Upper lobe of left lung (tissue), 6 donors: Measurements from ENCODE around the gene CCT4. TPM values are rescaled to one million over a fixed set of nuclear protein-coding genes. Genes with fewer than 3 reads are reported as not detected.
"Not testable (repeated sequence)": the region's sequence is repeated elsewhere in the genome, so short reads cannot be mapped to it uniquely, and the experiment has no call there.

Experiments used
- ATAC-seq, 2 donors: fragments of 200-7000 bp; cut with Tn5 transposase; one replicate each; pipeline ENCODE4 v1.9.1; 2022; ENCODE audit warnings: mild to moderate bottlenecking in 2 of 2, moderate library complexity in 2 of 2; ENCODE audit not compliant: low FRiP score in 2 of 2
- DNase-seq, 2 donors: peaks; one replicate each; pipeline ENCODE4 v3.0.0-alpha.2; 2019 to 2020
- H3K27ac ChIP-seq, 4 donors: fragments of 200-600 bp; sonication (generic); one replicate each; pipeline ENCODE4 v1.5.1; 2016 to 2019
- H3K27me3 ChIP-seq, 4 donors: fragments of 200-600 bp; sonication (generic); one replicate each; pipeline ENCODE4 v1.5.1; 2017 to 2019
- H3K36me3 ChIP-seq, 4 donors: fragments of 200-600 bp; sonication (generic); one replicate each; pipeline ENCODE4 v1.5.1; 2016 to 2019
- H3K4me1 ChIP-seq, 4 donors: fragments of 200-600 bp; sonication (generic); one replicate each; pipeline ENCODE4 v1.5.1; 2018 to 2019
- H3K4me3 ChIP-seq, 4 donors: fragments of 200-600 bp; sonication (generic); one replicate each; pipeline ENCODE4 v1.5.1; 2017 to 2019; ENCODE audit warnings: mild to moderate bottlenecking in 2 of 4, moderate library complexity in 1 of 4
- H3K9me3 ChIP-seq, 4 donors: fragments of 200-600 bp; sonication (generic); one replicate each; pipeline ENCODE4 v1.5.1; 2018 to 2019
- CTCF ChIP-seq, 6 experiments: fragments of 450-650 bp in 4 of 6; fragments of 200-600 bp in 2 of 6; sonication (generic) in 2 of 6; IDR thresholded peaks; one replicate each; pipeline ENCODE4 v1.5.1; 2016 to 2019; ENCODE audit warnings: antibody characterized with exemption in 6 of 6
- EP300 ChIP-seq, 4 donors: sonication (generic); formaldehyde crosslinking; IDR thresholded peaks; one replicate each; pipeline ENCODE4 v1.5.1; 2017; ENCODE audit warnings: antibody characterized with exemption in 4 of 4, control low read depth in 2 of 4
- POLR2A ChIP-seq, 4 donors: fragments of 450-650 bp; IDR thresholded peaks; one replicate each; pipeline ENCODE4 v1.5.1; 2016 to 2017; ENCODE audit warnings: antibody characterized with exemption in 4 of 4, mild to moderate bottlenecking in 2 of 4
- POLR2AphosphoS5 ChIP-seq, 2 donors: sonication (generic); formaldehyde crosslinking; IDR thresholded peaks; one replicate each; pipeline ENCODE4 v1.5.1; 2017; ENCODE audit warnings: antibody characterized with exemption in 2 of 2
- WGBS, 2 donors: methylation state at CpG; one replicate each; pipeline ENCODE4 v1.1.5; 2017 to 2018; 5-methylcytosine and 5-hydroxymethylcytosine counted together
- total RNA-seq, 6 donors: library from RNA; depleted of rRNA in 4 of 6; stranded (reverse); fragments of >200 nt in 4 of 6; gene quantifications; one replicate each; pipeline versions ENCODE4 v1.1.0 to v1.2.1, GENCODE V29; 2016 to 2021
- donor health status: DM: no; HTN: no; CAD: no; lungs with moderate emphysema.
- donor health status: DM: no; HTN: yes; CAD: no; lungs with severe emphysema.

Gene CCT4
- total RNA-seq, 6 donors from 2014 or later: 27.0 to 92.7 (median 66.8) TPM

GRCh38 chr2:61926531-61927477 is 38.3 kb upstream of the CCT4 start:
- Histone ChIP-seq H3K27ac (no peak overlapping the region), H3K36me3 (no peaks in the 10 kb centered on the region), H3K9me3 (no peaks in the 10 kb centered on the region), H3K4me3 (no peak overlapping the region), H3K4me1 (no peaks in the 10 kb centered on the region), H3K27me3 (no peaks in the 10 kb centered on the region)
- DNase-seq (no peak), ATAC-seq (no peak)
- no peak for TF ChIP-seq POLR2AphosphoS5 (IDR thresholded peaks at IDR 0.05)
- 84 to 86% methylated on average over 8 of the region's 8 CpGs for WGBS, 2 donors

GRCh38 chr2:61924895-61925663 is 36.6 kb upstream of the CCT4 start:
- no peak overlapping the region for H3K27ac ChIP-seq
- WGBS, 2 donors: 86% methylated on average over 15 of the region's 15 CpGs
- no peak for TF ChIP-seq POLR2AphosphoS5 (IDR thresholded peaks at IDR 0.05)
- TF ChIP-seq POLR2A (IDR thresholded peaks at IDR 0.05): no peak
- no peak for TF ChIP-seq EP300 (IDR thresholded peaks at IDR 0.05)
- TF ChIP-seq CTCF (IDR thresholded peaks at IDR 0.05): no peak
- H3K36me3 ChIP-seq: no peaks in the 10 kb centered on the region
- H3K4me1 ChIP-seq: no peaks in the 10 kb centered on the region
- H3K4me3 ChIP-seq: no peak overlapping the region
- H3K27me3 ChIP-seq: no peaks in the 10 kb centered on the region
- H3K9me3 ChIP-seq: no peaks in the 10 kb centered on the region
- ATAC-seq (no peak), DNase-seq (no peak)

- TF ChIP-seq CTCF (IDR thresholded peaks at IDR 0.05) (no peak), POLR2A (IDR thresholded peaks at IDR 0.05) (no peak), POLR2AphosphoS5 (IDR thresholded peaks at IDR 0.05) (no peak), EP300 (IDR thresholded peaks at IDR 0.05) (no peak)
- DNase-seq: no peak
- no peak for ATAC-seq
Measured at GRCh38 chr2:61922714-61923113, 34.3 kb upstream of the CCT4 start.

GRCh38 chr2:61920548-61920947 is 32.1 kb upstream of the CCT4 start:
- Histone ChIP-seq H3K4me3 (no peak overlapping the region), H3K27me3 (no peaks in the 10 kb centered on the region), H3K9me3 (no peaks in the 10 kb centered on the region), H3K4me1 (no peaks in the 10 kb centered on the region), H3K36me3 (peaks cover 0 to 9% (median 0%) of the 10 kb centered on the region in 4 donors), H3K27ac (no peak overlapping the region)
- DNase-seq: no peak
- no peak for ATAC-seq
- TF ChIP-seq EP300 (IDR thresholded peaks at IDR 0.05) (no peak), POLR2A (IDR thresholded peaks at IDR 0.05) (no peak), POLR2AphosphoS5 (IDR thresholded peaks at IDR 0.05) (no peak)
- whole genome bisulfite sequencing, 2 donors: 85 to 91% methylated on average over 1 of the region's 1 CpG

More at GRCh38 chr2:61922714-61923113, 34.3 kb upstream of the CCT4 start:
- Histone ChIP-seq H3K9me3 (no peaks in the 10 kb centered on the region), H3K27me3 (no peaks in the 10 kb centered on the region), H3K36me3 (peaks cover 0 to 9% (median 0%) of the 10 kb centered on the region in 4 donors), H3K4me1 (no peaks in the 10 kb centered on the region), H3K4me3 (no peak overlapping the region), H3K27ac (no peak overlapping the region)

GRCh38 chr2:61914794-61915193 is 26.3 kb upstream of the CCT4 start:
- not testable (repeated sequence) for H3K27ac ChIP-seq, H3K4me1 ChIP-seq, ATAC-seq, DNase-seq, H3K9me3 ChIP-seq, H3K27me3 ChIP-seq, H3K36me3 ChIP-seq, H3K4me3 ChIP-seq
- 90 to 93% methylated on average over 4 of the region's 4 CpGs for WGBS, 2 donors

- Histone ChIP-seq H3K4me3 (no peak overlapping the region), H3K4me1 (peaks cover 4 to 25% (median 7%) of the 10 kb centered on the region in 4 donors), H3K27ac (no peak overlapping the region), H3K9me3 (no peaks in the 10 kb centered on the region), H3K27me3 (no peaks in the 10 kb centered on the region), H3K36me3 (no peaks in the 10 kb centered on the region)
- ATAC-seq: no peak
- DNase-seq: no peak
- no peak for TF ChIP-seq POLR2AphosphoS5 (IDR thresholded peaks at IDR 0.05)
- no peak for TF ChIP-seq EP300 (IDR thresholded peaks at IDR 0.05)
- TF ChIP-seq CTCF (IDR thresholded peaks at IDR 0.05): no peak
- no peak for TF ChIP-seq POLR2A (IDR thresholded peaks at IDR 0.05)
- WGBS, 2 donors: 84 to 85% methylated on average over 2 to 4 of the region's 4 CpGs
Measured at GRCh38 chr2:61911510-61911909, 23.1 kb upstream of the CCT4 start.
